HEK293T (cell line): ENCODE measurements around the gene ZNF334.

Source experiments
- CTCF ChIA-PET: fragments of 350-600 bp; formaldehyde crosslinking; extraction: SDS; loops from one replicate; lab custom pipeline; 2021; ENCODE audit warnings: antibody characterized with exemption, inconsistent platforms; lab: Yijun Ruan, JAX
- POLR2A ChIA-PET: fragments of 350-600 bp; formaldehyde crosslinking; extraction: SDS; loops from one replicate; lab custom pipeline; 2020; ENCODE audit warnings: antibody characterized with exemption, inconsistent platforms; lab: Yijun Ruan, JAX
- DNase-seq: peaks from one replicate; pipeline ENCODE4 v3.0.0; 2012; ENCODE audit warnings: mixed read lengths; ENCODE audit errors: extremely low spot score
- ARNT ChIP-seq: fragments of 450-650 bp; IDR thresholded peaks from 2 replicates; pipeline ENCODE4 v1.6.1; 2017; ENCODE audit warnings: mild to moderate bottlenecking
- BHLHE40 ChIP-seq: fragments of 450-650 bp; IDR thresholded peaks from 2 replicates; pipeline ENCODE4 v1.6.1; 2016; ENCODE audit warnings: mild to moderate bottlenecking, moderate library complexity, borderline replicate concordance
- CTBP1 ChIP-seq: fragments of 450-650 bp; IDR thresholded peaks from 2 replicates; pipeline ENCODE4 v1.6.1; 2016; ENCODE audit warnings: borderline replicate concordance
- ELF4 ChIP-seq: fragments of 450-650 bp; IDR thresholded peaks from 2 replicates; pipeline ENCODE4 v1.6.1; 2017; ENCODE audit warnings: antibody characterized with exemption
- FOXA1 ChIP-seq: fragments of 450-650 bp; IDR thresholded peaks from 2 replicates; pipeline ENCODE4 v1.6.1; 2016; ENCODE audit warnings: mild to moderate bottlenecking
- FOXK2 ChIP-seq: fragments of 450-650 bp; IDR thresholded peaks from 2 replicates; pipeline ENCODE4 v1.6.1; 2016; ENCODE audit warnings: mild to moderate bottlenecking
- FOXM1 ChIP-seq: fragments of 450-650 bp; IDR thresholded peaks from 2 replicates; pipeline ENCODE4 v1.6.1; 2017; ENCODE audit warnings: mild to moderate bottlenecking, borderline replicate concordance
- HDGF ChIP-seq: fragments of 450-650 bp; IDR thresholded peaks from 2 replicates; pipeline ENCODE4 v1.6.1; 2017; ENCODE audit warnings: antibody characterized with exemption, borderline replicate concordance
- L3MBTL2 ChIP-seq: fragments of 450-650 bp; conservative IDR thresholded peaks from 2 replicates; pipeline ENCODE4 v1.6.1; 2016; ENCODE audit warnings: mild to moderate bottlenecking
- LEF1 ChIP-seq: fragments of 450-650 bp; IDR thresholded peaks from 2 replicates; pipeline ENCODE4 v1.6.1; 2017; ENCODE audit warnings: mild to moderate bottlenecking, borderline replicate concordance
- NFRKB ChIP-seq: fragments of 450-650 bp; IDR thresholded peaks from 2 replicates; pipeline ENCODE4 v1.6.1; 2016; ENCODE audit warnings: mild to moderate bottlenecking, moderate library complexity
- PKNOX1 ChIP-seq: fragments of 450-650 bp; IDR thresholded peaks from 2 replicates; pipeline ENCODE4 v1.6.1; 2016
- SP1 ChIP-seq: fragments of 450-650 bp; IDR thresholded peaks from 2 replicates; pipeline ENCODE4 v1.6.1; 2017
- SUZ12 ChIP-seq: fragments of 450-650 bp; IDR thresholded peaks from 2 replicates; pipeline ENCODE4 v1.6.1; 2016; ENCODE audit warnings: mild to moderate bottlenecking
- TARDBP ChIP-seq: fragments of 450-650 bp; IDR thresholded peaks from 2 replicates; pipeline ENCODE4 v1.6.1; 2016
- ZNF384 ChIP-seq: fragments of 450-650 bp; IDR thresholded peaks from 2 replicates; pipeline ENCODE4 v1.6.1; 2016

Gene ZNF334

DNA sequence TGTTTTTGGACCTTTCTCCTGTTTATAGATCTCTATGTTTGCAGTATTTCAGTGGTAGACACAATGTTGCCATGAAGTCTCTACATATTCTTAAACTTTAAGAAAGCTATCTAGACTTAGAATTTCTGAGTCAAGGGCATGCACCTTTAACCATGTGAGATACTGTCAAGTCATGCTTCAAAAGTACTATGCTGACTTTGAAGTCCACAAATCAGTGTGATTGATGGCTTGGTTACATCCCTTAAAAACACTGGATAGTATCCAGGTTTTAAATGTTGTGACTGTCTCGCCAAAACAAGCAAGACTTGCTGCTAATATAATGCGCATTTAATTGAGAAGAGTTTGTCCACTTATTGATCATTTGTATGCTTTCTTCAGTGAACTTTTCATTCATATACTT is 30.5 kb downstream of the ZNF334 start:
- TF ChIP-seq FOXK2: no peak
- ChIA-PET CTCF (interaction anchor here (0.5 kb wide), 1 partner anchor 459 kb away, joined by 3 read pairs; no protein-coding TSS in a partner anchor), POLR2A (no interaction called here)
- no peak for DNase-seq

DNA sequence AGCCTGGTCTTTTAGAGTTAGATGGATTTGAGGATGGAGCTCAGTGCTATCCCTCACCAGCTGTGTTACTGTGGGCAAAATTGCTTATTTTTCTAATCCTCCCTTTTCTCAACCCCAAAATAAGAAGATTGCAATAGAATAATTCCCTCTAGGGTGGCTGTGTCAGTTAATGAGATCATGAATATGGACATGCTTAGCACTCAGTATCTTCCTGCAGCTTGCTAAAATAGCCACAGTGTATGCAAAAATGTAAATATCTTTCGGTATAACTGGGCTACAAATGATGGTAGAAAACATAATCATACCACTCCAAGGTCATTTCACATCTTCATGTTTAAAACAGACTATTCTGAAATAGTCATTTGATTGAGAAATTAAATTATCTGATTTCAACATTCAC is 35.7 kb downstream of the ZNF334 start:
- no peak for DNase-seq
- TF ChIP-seq FOXA1 (no peak), TARDBP (no peak), CTBP1 (no peak), ARNT (no peak), SP1 (no peak), BHLHE40 (no peak), LEF1 (no peak), HDGF (no peak), PKNOX1 (no peak)
- ChIA-PET CTCF (no interaction called here), POLR2A (no interaction called here)

GRCh38 chr20:46477225-46477624 is 36.1 kb downstream of the ZNF334 start:
- ChIA-PET POLR2A (no interaction called here), CTCF (no interaction called here)
- TF ChIP-seq L3MBTL2: no peak
- no peak for TF ChIP-seq SUZ12
- TF ChIP-seq SP1: no peak
- no peak for TF ChIP-seq CTBP1
- TF ChIP-seq PKNOX1: no peak
- no peak for TF ChIP-seq FOXK2
- TF ChIP-seq FOXA1: no peak
- DNase-seq: no peak

DNA sequence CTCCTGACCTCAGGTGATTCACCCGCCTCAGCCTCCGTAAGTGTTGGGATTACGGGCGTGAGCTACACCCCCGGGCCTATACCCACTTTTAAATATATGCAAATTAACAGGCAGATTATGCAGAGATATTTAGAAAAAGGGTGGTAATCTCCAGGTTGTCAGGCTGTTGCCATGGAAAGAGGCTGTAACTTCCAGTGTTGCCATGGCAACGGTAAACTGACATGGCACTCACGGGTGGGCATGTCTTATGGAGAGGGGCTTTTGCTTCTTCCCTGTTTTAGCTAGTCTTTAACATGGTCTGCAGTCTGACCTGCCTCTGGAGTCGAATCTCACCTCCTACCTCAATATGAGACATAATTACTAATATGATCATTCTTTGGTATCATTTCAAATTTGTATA is 44.9 kb downstream of the ZNF334 start:
- no peak for TF ChIP-seq HDGF
- TF ChIP-seq ELF4: no peak
- no peak for TF ChIP-seq L3MBTL2
- TF ChIP-seq NFRKB: no peak
- no peak for TF ChIP-seq PKNOX1
- TF ChIP-seq LEF1: no peak
- no peak for TF ChIP-seq FOXM1
- TF ChIP-seq SP1: no peak
- no peak for TF ChIP-seq FOXA1
- no peak for TF ChIP-seq SUZ12
- no peak for TF ChIP-seq ZNF384
- DNase-seq: no peak
- CTCF ChIA-PET: no interaction called here
- POLR2A ChIA-PET: no interaction called here

DNA sequence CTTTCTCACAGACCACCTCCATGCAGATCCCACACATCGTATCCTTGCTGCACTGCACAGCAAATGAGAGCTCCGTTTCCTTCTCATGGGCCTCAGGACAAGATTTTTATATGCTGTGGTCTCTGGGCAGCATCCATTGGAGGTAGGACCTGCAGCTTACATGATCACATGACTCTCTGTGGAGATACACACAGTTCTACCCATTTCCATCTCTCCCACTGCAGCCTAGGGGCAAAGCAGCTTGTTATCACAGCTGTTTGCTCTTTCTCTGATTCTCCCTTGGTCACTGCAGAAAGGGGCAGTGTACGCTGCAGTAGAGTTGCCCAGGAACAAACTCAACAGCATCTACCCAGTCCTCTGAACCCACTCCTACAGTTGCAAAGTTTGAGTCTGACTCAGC is 48.9 kb downstream of the ZNF334 start:
- TF ChIP-seq SUZ12 (no peak), SP1 (no peak), FOXK2 (no peak), TARDBP (no peak), L3MBTL2 (no peak), ZNF384 (no peak), ARNT (no peak), LEF1 (no peak), BHLHE40 (no peak), CTBP1 (no peak), NFRKB (no peak), FOXM1 (no peak)
- ChIA-PET CTCF (no interaction called here), POLR2A (no interaction called here)
- DNase-seq: no peak

GRCh38 chr20:46463852-46464251 is 49.5 kb downstream of the ZNF334 start:
- ChIA-PET CTCF (no interaction called here), POLR2A (no interaction called here)
- no peak for DNase-seq
- TF ChIP-seq FOXM1 (no peak), ELF4 (no peak), CTBP1 (no peak), BHLHE40 (no peak), FOXK2 (no peak), L3MBTL2 (no peak)

DNA sequence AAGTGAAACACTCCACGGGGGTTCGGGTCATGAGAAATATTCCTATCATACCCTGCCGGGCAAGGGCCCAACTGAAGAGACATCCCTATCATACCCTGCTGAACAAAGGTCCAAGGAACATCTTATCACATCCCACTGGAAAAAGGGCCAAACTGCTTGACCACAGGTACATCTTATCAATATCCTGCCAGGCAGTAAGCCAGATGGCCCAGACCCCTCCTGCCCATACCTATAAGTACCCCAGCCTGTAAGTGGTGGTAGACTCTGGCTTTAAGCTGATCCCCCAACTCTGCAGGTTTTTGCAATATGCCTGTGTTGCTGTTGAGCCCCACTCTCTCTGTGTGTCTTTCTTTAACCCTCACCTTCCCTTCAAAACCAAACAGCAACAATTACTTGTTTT is 51.6 kb downstream of the ZNF334 start:
- no peak for TF ChIP-seq L3MBTL2
- TF ChIP-seq SUZ12: no peak
- TF ChIP-seq NFRKB: no peak
- no peak for DNase-seq
- ChIA-PET CTCF (no interaction called here), POLR2A (no interaction called here)
